Measurements from ENCODE around the gene KCNG2.

- no peak for TF ChIP-seq POLR2A (IDR thresholded peaks at IDR 0.05)
- no peak for TF ChIP-seq CTCF (IDR thresholded peaks at IDR 0.05)
Observed at GRCh38 chr18:79912409-79912991, 114.8 kb downstream of the KCNG2 start.
